GM12878 (cell line): Measurements from ENCODE around the gene SUMF1. TPM values are rescaled to one million over a fixed set of nuclear protein-coding genes. Genes with fewer than 3 reads are reported as not detected.

Experiments
- ATAC-seq: fragments of 200-7000 bp; cut with Tn5 transposase; 3 replicates; pipeline ENCODE4 v1.9.1; 2020; ENCODE audit warnings: mild to moderate bottlenecking, moderate library complexity
- BruUV-seq: library from RNA; stranded (reverse); fragments of 400-500 nt; replicated peaks from 2 replicates; lab custom pipeline; 2021; lab: Mats Ljungman, UMichigan
- CTCF ChIA-PET: fragments of 300-600 bp; sonication (Branson Sonifier 250); formaldehyde crosslinking; extraction: SDS; loops from one replicate; lab custom pipeline; 2021; ENCODE audit warnings: inconsistent platforms; lab: Yijun Ruan, JAX
- POLR2A ChIA-PET: fragments of 350-600 bp; formaldehyde crosslinking; extraction: SDS; loops from one replicate; lab custom pipeline; 2021; ENCODE audit warnings: inconsistent platforms; lab: Charles Lee
- RAD21 ChIA-PET: fragments of 300-600 bp; sonication (Branson Sonifier 250); formaldehyde crosslinking; loops from one replicate; lab custom pipeline; 2023; ENCODE audit warnings: antibody characterized with exemption; ENCODE audit not compliant: unreplicated experiment; lab: Charles Lee
- SMC1A ChIA-PET: fragments of 300-600 bp; sonication (Branson Sonifier 250); formaldehyde crosslinking; loops from one replicate; lab custom pipeline; 2023; ENCODE audit not compliant: unreplicated experiment, uncharacterized antibody; lab: Charles Lee
- DNase-seq: peaks from one replicate; pipeline ENCODE4 v3.0.0-alpha.2; 2011; ENCODE audit warnings: low read depth, low spot score
- FAIRE-seq: peaks from 3 replicates; lab custom pipeline; 2011; peaks lifted over from hg19 to GRCh38; lab: Jason Lieb, UNC
- H2AFZ ChIP-seq: 2 replicates; pipeline ENCODE4 v1.6.0; 2011; ENCODE audit warnings: low read depth, low read length, control low read depth; ENCODE audit not compliant: control insufficient read depth
- H3K27ac ChIP-seq: 2 replicates; pipeline ENCODE4 v1.5.1; 2011; ENCODE audit warnings: control low read depth; ENCODE audit not compliant: control insufficient read depth, insufficient read depth
- H3K27me3 ChIP-seq, 2 experiments: replicated peaks in 1 of 2; 2 replicates each; pipeline versions ENCODE4 v1.6.0 to v1.6.1; 2011; ENCODE audit warnings: low read length in 1 of 2; ENCODE audit not compliant: control insufficient read depth in 2 of 2, insufficient read depth in 2 of 2
- H3K36me3 ChIP-seq, 2 experiments: 2 replicates each; pipeline ENCODE4 v1.5.1; 2011; ENCODE audit warnings: low read length in 1 of 2; ENCODE audit not compliant: control insufficient read depth in 2 of 2, insufficient read depth in 2 of 2
- H3K4me1 ChIP-seq: 2 replicates; pipeline ENCODE4 v1.6.1; 2011; ENCODE audit warnings: mild to moderate bottlenecking, low read length, moderate library complexity, mixed read lengths; ENCODE audit not compliant: control insufficient read depth, insufficient read depth
- H3K4me2 ChIP-seq: 2 replicates; pipeline ENCODE4 v1.6.0; 2011; ENCODE audit warnings: control low read depth; ENCODE audit not compliant: control insufficient read depth, insufficient read depth
- H3K4me3 ChIP-seq: fragments of 200-600 bp; sonication (generic); 2 replicates; pipeline ENCODE4 v1.5.1; 2016
- H3K79me2 ChIP-seq: 2 replicates; pipeline ENCODE4 v1.6.0; 2011; ENCODE audit warnings: low read length; ENCODE audit not compliant: control insufficient read depth, insufficient read depth
- H3K9ac ChIP-seq: 2 replicates; pipeline ENCODE4 v1.8.0; 2011; ENCODE audit warnings: low read length, control low read depth, mixed read lengths; ENCODE audit not compliant: control insufficient read depth, insufficient read depth
- H3K9me3 ChIP-seq: replicated peaks from 3 replicates; pipeline ENCODE4 v1.5.1; 2011; ENCODE audit warnings: mild to moderate bottlenecking, low read length; ENCODE audit not compliant: control insufficient read depth, insufficient read depth
- H4K20me1 ChIP-seq: 2 replicates; pipeline ENCODE4 v1.6.0; 2011; ENCODE audit not compliant: control insufficient read depth, insufficient read depth
- BMI1 ChIP-seq: fragments of 450-650 bp; IDR thresholded peaks from 2 replicates; pipeline ENCODE4 v1.6.1; 2016; ENCODE audit warnings: mild to moderate bottlenecking, moderate library complexity, borderline replicate concordance
- CBFB ChIP-seq: IDR thresholded peaks from 2 replicates; pipeline ENCODE4 v1.6.1; 2016; ENCODE audit warnings: antibody characterized with exemption, low read depth
- CREB1 ChIP-seq: IDR thresholded peaks from 2 replicates; pipeline ENCODE4 v1.6.1; 2012; ENCODE audit warnings: low read depth, mild to moderate bottlenecking, inconsistent platforms
- CREM ChIP-seq: IDR thresholded peaks from 2 replicates; pipeline ENCODE4 v1.6.1; 2014; ENCODE audit warnings: antibody characterized with exemption, low read depth
- EED ChIP-seq: sonication (generic); IDR thresholded peaks from 2 replicates; pipeline ENCODE4 v1.6.1; 2016; ENCODE audit warnings: antibody characterized with exemption, low read depth
- ETV6 ChIP-seq, 2 experiments: fragments of 450-650 bp in 1 of 2; IDR thresholded peaks in 1 of 2; conservative IDR thresholded peaks in 1 of 2; 2 replicates each; pipeline ENCODE4 v1.6.1; 2014; ENCODE audit warnings: antibody characterized with exemption in 1 of 2, borderline replicate concordance in 1 of 2, low read depth in 1 of 2, mild to moderate bottlenecking in 1 of 2, moderate library complexity in 1 of 2
- FOXM1 ChIP-seq: IDR thresholded peaks from 2 replicates; pipeline ENCODE4 v1.6.1; 2012; ENCODE audit warnings: low read depth, mild to moderate bottlenecking, inconsistent platforms, low read length, moderate library complexity
- HDAC6 ChIP-seq: fragments of 200-600 bp; sonication (generic); IDR thresholded peaks from one replicate; pipeline ENCODE4 v1.8.0; 2017; ENCODE audit warnings: antibody characterized with exemption; ENCODE audit not compliant: unreplicated experiment
- IRF4 ChIP-seq: IDR thresholded peaks from 2 replicates; pipeline ENCODE4 v1.6.1; 2011; ENCODE audit warnings: low read depth, low read length
- JUNB ChIP-seq: IDR thresholded peaks from 2 replicates; pipeline ENCODE4 v1.6.1; 2016; ENCODE audit warnings: antibody characterized with exemption, mild to moderate bottlenecking
- NFIC ChIP-seq: IDR thresholded peaks from 2 replicates; pipeline ENCODE4 v1.6.1; 2012; ENCODE audit warnings: low read depth, mild to moderate bottlenecking, inconsistent platforms, low read length, moderate library complexity
- PML ChIP-seq: IDR thresholded peaks from 2 replicates; pipeline ENCODE4 v1.6.1; 2012; ENCODE audit warnings: low read length, inconsistent platforms
- RUNX3 ChIP-seq: IDR thresholded peaks from 2 replicates; pipeline ENCODE4 v1.6.1; 2012; ENCODE audit warnings: low read length, inconsistent platforms
- TARDBP ChIP-seq: IDR thresholded peaks from 2 replicates; pipeline ENCODE4 v1.6.1; 2016; ENCODE audit warnings: borderline replicate concordance
- TCF7 ChIP-seq: IDR thresholded peaks from 2 replicates; pipeline ENCODE4 v1.6.1; 2014; ENCODE audit warnings: antibody characterized with exemption, borderline replicate concordance
- YY1 ChIP-seq: IDR thresholded peaks from 2 replicates; pipeline ENCODE4 v1.6.1; 2011; ENCODE audit warnings: low read depth, mild to moderate bottlenecking, low read length
- ZBED1 ChIP-seq: IDR thresholded peaks from 2 replicates; pipeline ENCODE4 v1.6.1; 2016; ENCODE audit warnings: borderline replicate concordance
- ZNF384 ChIP-seq: IDR thresholded peaks from 2 replicates; pipeline ENCODE4 v1.6.1; 2012; ENCODE audit warnings: low read depth, mild to moderate bottlenecking, low read length, improper control_type of control experiment, borderline replicate concordance
- WGBS: methylation state at CpG from one replicate; pipeline ENCODE4 v1.1.6; 2016; ENCODE audit warnings: low lambda C conversion rate; ENCODE audit not compliant: insufficient replicate concordance, insufficient coverage; ENCODE audit errors: missing lambda C conversion rate; 5-methylcytosine and 5-hydroxymethylcytosine counted together
- in situ Hi-C: fragments of 300-500 bp; cut with MboI; formaldehyde crosslinking; loops from 9 replicates; pipeline ENCODE4 v1.14.3; 2018; ENCODE audit warnings: mixed read lengths
- intact Hi-C: fragments of 100-400 bp; cut with micrococcal nuclease; formaldehyde crosslinking; loops from one replicate; pipeline ENCODE4 v1.14.2; 2022; ENCODE audit not compliant: unreplicated experiment
- polyA plus RNA-seq, 11 experiments: library from polyadenylated mRNA; depleted of rRNA in 4 of 11; unstranded in 6 of 11; stranded (reverse) in 5 of 11; fragments of >200 nt; fragmentation: Nextera tagmentation in 4 of 11; fragmentation: Illumina TruSeq in 1 of 11; extraction: Ambion mirVana in 4 of 11; extraction: Trizol in 1 of 11; gene quantifications; 1 replicate in 1 of 11; 2 replicates in 10 of 11; pipeline versions ENCODE4 v1.2.1 to v1.2.3, GENCODE V29; 2011 to 2016; ENCODE audit warnings: inconsistent platforms in 2 of 11, missing spikeins in 2 of 11, low read depth in 1 of 11
- total RNA-seq, 4 experiments: library from RNA; depleted of rRNA in 3 of 4; stranded (reverse); fragments of >200 nt in 3 of 4; fragmentation: Illumina TruSeq in 1 of 4; extraction: Trizol in 1 of 4; gene quantifications; 2 replicates each; pipeline versions ENCODE4 v1.2.1 to v1.2.3, GENCODE V29; 2013 to 2021
- TF ChIP-seq, protein P1 (sequence below): fragments of 450-650 bp; IDR thresholded peaks from 2 replicates; pipeline ENCODE4 v1.6.1; 2016; ENCODE audit warnings: mild to moderate bottlenecking
- TF ChIP-seq, protein P2 (sequence below): IDR thresholded peaks from 2 replicates; pipeline ENCODE4 v1.6.1; 2012; ENCODE audit warnings: low read length, inconsistent platforms

SUMF1 gene
- total and polyA plus RNA-seq, 10 of the 15 experiments (the other 5 are each of a cell fraction or from before 2014, with no cell fraction given): 3.2 to 14.3 (median 8.5) TPM

- TF ChIP-seq, protein P1, sequence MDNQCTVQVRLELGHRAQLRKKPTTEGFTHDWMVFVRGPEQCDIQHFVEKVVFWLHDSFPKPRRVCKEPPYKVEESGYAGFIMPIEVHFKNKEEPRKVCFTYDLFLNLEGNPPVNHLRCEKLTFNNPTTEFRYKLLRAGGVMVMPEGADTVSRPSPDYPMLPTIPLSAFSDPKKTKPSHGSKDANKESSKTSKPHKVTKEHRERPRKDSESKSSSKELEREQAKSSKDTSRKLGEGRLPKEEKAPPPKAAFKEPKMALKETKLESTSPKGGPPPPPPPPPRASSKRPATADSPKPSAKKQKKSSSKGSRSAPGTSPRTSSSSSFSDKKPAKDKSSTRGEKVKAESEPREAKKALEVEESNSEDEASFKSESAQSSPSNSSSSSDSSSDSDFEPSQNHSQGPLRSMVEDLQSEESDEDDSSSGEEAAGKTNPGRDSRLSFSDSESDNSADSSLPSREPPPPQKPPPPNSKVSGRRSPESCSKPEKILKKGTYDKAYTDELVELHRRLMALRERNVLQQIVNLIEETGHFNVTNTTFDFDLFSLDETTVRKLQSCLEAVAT: no peak
These were observed 57.0 kb downstream of the SUMF1 start (continued) for GRCh38 chr3:4409971-4410573.

DNA sequence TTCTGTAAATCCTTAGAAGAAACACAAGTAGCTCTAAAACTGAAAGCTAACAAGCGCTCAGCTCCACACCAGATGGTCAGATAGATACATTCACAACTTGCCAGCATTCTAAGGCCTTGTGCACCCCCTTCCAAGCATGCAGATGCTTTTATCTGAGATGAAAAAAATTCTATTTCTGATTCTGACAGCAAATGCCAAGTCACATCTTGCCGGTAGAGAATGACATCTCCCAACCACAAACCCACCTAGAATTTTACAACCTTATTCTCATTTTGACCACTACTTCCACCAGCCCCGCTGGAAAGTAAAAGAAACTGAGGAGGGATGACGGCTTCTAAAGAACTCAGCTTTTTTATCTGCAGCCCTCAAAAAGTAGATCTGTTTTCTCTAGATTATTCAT lies 57.7 kb downstream of the SUMF1 start:
- peak; percentile 41 for FAIRE-seq
- no peaks in the 10 kb centered on the region for H3K79me2 ChIP-seq
- no peaks in the 10 kb centered on the region for H4K20me1 ChIP-seq
- no peak overlapping the region for H2AFZ ChIP-seq
- no peak for DNase-seq
- POLR2A ChIA-PET: interaction anchor here (0.6 to 2.6 kb wide), 3 partner anchors 11 to 84 kb away, joined by 3 to 8 read pairs (median 4); no protein-coding TSS in a partner anchor
- BruUV-seq: no TSS peak
- H3K9me3 ChIP-seq: no peaks in the 10 kb centered on the region; the same call in 2 of the 3 replicates
- TF ChIP-seq CREM: peak; percentile 77; the same call in 1 of the 2 replicates
- peak; percentile 53; the same call in 1 of the 2 replicates for TF ChIP-seq FOXM1
- no peak for TF ChIP-seq TARDBP
- TF ChIP-seq JUNB: peak; percentile 84
- TF ChIP-seq NFIC: peak; percentile 86
- TF ChIP-seq, protein P2, sequence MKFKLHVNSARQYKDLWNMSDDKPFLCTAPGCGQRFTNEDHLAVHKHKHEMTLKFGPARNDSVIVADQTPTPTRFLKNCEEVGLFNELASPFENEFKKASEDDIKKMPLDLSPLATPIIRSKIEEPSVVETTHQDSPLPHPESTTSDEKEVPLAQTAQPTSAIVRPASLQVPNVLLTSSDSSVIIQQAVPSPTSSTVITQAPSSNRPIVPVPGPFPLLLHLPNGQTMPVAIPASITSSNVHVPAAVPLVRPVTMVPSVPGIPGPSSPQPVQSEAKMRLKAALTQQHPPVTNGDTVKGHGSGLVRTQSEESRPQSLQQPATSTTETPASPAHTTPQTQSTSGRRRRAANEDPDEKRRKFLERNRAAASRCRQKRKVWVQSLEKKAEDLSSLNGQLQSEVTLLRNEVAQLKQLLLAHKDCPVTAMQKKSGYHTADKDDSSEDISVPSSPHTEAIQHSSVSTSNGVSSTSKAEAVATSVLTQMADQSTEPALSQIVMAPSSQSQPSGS: peak; percentile 48
- 0 out of 2 replicates have a peak, but pooled peaks have one; percentile 19 for TF ChIP-seq CREB1
- peak in 1 of 2 experiments; percentile 88; a peak in 2 of 4 replicates for TF ChIP-seq ETV6 (conservative IDR thresholded peaks at IDR 0.05 in 1 of 2, IDR thresholded peaks at IDR 0.05 in 1 of 2; ENCODE audit: borderline replicate concordance in 1 of 2, low read depth in 1 of 2)
- TF ChIP-seq RUNX3: peak; percentile 92
- 0 out of 2 replicates have a peak, but pooled peaks have one; percentile 36 for TF ChIP-seq TCF7
- peak; percentile 78 for TF ChIP-seq EED
- no peak for TF ChIP-seq BMI1
- TF ChIP-seq CBFB: peak; percentile 49; the same call in 1 of the 2 replicates
- no peak for TF ChIP-seq YY1
- no peak for TF ChIP-seq HDAC6
- 0 out of 2 replicates have a peak, but pooled peaks have one; percentile 21 for TF ChIP-seq PML
- 0 out of 2 replicates have a peak, but pooled peaks have one; percentile 9 for TF ChIP-seq IRF4
- 0 out of 2 replicates have a peak, but pooled peaks have one; percentile 60 for TF ChIP-seq ZBED1
- TF ChIP-seq ZNF384: no peak
- TF ChIP-seq, all 136 proteins: peak for 14
- H3K4me3 ChIP-seq: no peak overlapping the region
- CTCF ChIA-PET: interaction anchor here (1.0 kb wide), 1 partner anchor 224 kb away, joined by 4 read pairs; no protein-coding TSS in a partner anchor
- H3K36me3 ChIP-seq: 0 out of 4 replicates have a peak, but pooled peaks cover 0 to 3% of the 10 kb centered on the region in 2 experiments
- 1% methylated on average over 4 of the region's 4 CpGs for WGBS
- H3K4me2 ChIP-seq: peak overlapping the region; percentile 7; the same call in 1 of the 2 replicates
- intact Hi-C loops (loop anchor here (1.0 kb wide), 1 partner anchor 99 kb away; no protein-coding TSS in a partner anchor), in situ Hi-C loops (no loop called here)
- peaks cover 18% of the 10 kb centered on the region for H3K4me1 ChIP-seq
- H3K9ac ChIP-seq: no peak overlapping the region
- RAD21 ChIA-PET: interaction anchor here (0.6 to 2.5 kb wide), 6 partner anchors 17 to 125 kb away, joined by 3 to 11 read pairs (median 3); partner anchors contain the start of gene ITPR1
- no peak overlapping the region for H3K27ac ChIP-seq
- peak; percentile 67 for ATAC-seq
- SMC1A ChIA-PET: interaction anchor here (0.7 to 1.9 kb wide), 10 partner anchors 15 to 181 kb away, joined by 3 to 10 read pairs (median 4); partner anchors contain the start of gene ITPR1
- no peaks in the 10 kb centered on the region for H3K27me3 ChIP-seq
